Measurements from ENCODE around the gene SAMD4A.

Gene SAMD4A

DNA sequence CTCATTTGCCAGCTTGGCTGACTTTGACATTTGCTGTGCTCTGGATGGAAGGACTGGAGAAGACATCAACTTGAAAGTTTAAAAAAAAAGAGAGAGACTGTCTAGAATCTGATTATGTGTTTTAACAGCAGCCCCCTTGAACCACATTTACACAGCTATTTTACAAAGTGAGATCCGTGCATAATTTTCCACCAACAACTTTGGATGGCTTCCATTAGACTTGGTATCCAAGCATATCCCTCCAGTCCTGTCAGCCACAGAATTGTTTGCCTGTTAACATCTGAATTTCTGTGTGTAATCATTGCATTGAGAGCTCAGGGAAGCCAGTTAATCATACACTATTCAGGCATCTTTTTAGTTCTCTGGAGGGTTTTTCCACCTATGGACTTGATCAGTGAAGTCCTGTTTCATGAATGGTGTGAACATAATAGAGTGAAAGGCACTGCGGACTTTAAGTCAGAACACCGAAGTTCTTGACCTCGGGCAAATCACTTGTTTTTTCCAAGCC, 93.7 kb downstream of the SAMD4A start:
- no peaks in the 10 kb centered on the region for H3K9me3 ChIP-seq (ENCODE audit: control insufficient read depth, insufficient read depth, low read depth, low read length)

DNA sequence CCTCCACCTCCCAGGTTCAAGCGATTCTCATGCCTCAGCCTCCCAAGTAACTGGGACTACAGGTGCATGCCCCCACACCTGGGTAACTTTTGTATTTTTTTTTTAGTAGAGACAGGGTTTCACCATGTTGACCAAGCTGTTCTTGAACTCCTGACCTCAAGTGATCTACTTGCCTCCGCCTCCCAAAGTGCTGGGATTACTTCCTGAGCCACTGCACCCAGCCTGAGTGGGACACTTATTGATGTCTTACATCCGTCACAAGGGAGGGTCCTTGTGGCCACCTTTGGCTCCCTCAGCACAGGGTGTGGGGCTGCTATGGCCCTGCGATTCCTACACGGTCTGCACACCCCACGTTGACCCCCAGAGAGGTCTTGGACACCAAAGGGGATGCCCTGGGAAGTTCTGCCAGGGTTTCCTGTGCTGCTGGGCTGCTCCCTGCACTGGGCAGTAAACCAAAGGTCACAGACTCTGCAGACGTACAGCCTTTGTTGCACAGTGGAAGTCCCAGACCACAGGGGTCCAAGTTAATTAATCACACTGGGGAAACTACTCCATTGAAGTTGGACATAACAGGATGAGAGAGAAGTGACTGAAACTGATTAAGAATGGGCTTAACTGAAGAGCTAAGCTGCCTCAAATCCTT, 95.7 kb downstream of the SAMD4A start:
- H3K27ac ChIP-seq (ENCODE audit: low read depth, low read length): no peak overlapping the region
- H3K4me1 ChIP-seq (ENCODE audit: control insufficient read depth, insufficient read depth, low read length): peaks cover 5% of the 10 kb centered on the region; the same call in 1 of the 2 replicates
- H3K4me3 ChIP-seq (ENCODE audit: low read depth, low read length): no peak overlapping the region
- no peaks in the 10 kb centered on the region for H3K9me3 ChIP-seq (ENCODE audit: control insufficient read depth, insufficient read depth, low read depth, low read length)
- H3K9ac ChIP-seq (ENCODE audit: low read length): no peak overlapping the region
- H3K36me3 ChIP-seq (ENCODE audit: control insufficient read depth, insufficient read depth, low read length): no peaks in the 10 kb centered on the region
- no peaks in the 10 kb centered on the region for H3K27me3 ChIP-seq (ENCODE audit: control insufficient read depth, insufficient read depth, low read length)

More for the DNA sequence above, 93.7 kb downstream of the SAMD4A start:
- no peaks in the 10 kb centered on the region for H3K27me3 ChIP-seq (ENCODE audit: control insufficient read depth, insufficient read depth, low read length)
- peaks cover 5% of the 10 kb centered on the region; the same call in 1 of the 2 replicates for H3K4me1 ChIP-seq (ENCODE audit: control insufficient read depth, insufficient read depth, low read length)
- H3K4me3 ChIP-seq (ENCODE audit: low read depth, low read length): no peak overlapping the region
- H3K27ac ChIP-seq (ENCODE audit: low read depth, low read length): no peak overlapping the region
- no peaks in the 10 kb centered on the region for H3K36me3 ChIP-seq (ENCODE audit: control insufficient read depth, insufficient read depth, low read length)
- no peak overlapping the region for H3K9ac ChIP-seq (ENCODE audit: low read length)

DNA sequence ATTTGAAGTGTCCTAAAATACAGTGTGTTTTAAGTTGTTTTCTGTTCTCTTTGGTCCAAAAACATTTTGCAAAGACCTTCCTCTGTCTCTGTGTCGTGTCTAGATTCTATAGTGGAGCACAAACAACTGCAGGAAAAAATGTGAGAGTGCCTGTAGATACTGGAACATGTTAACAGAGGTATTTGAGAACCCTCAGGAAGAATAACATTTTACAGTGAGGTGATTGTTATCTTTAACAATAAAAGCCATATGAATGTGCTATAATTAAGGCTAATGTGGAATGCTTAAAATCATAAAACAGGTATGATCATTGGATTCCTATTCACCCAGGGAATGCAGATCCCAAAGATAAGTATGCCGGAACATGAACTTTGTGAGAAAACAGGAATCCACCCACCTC, 98.0 kb downstream of the SAMD4A start:
- H3K4me1 ChIP-seq (ENCODE audit: control insufficient read depth, insufficient read depth, low read length): peaks cover 9% of the 10 kb centered on the region; the same call in 1 of the 2 replicates
- H3K4me3 ChIP-seq (ENCODE audit: low read depth, low read length): no peak overlapping the region
- no peak overlapping the region for H3K9ac ChIP-seq (ENCODE audit: low read length)
- no peaks in the 10 kb centered on the region for H3K9me3 ChIP-seq (ENCODE audit: control insufficient read depth, insufficient read depth, low read depth, low read length)
- no peaks in the 10 kb centered on the region for H3K27me3 ChIP-seq (ENCODE audit: control insufficient read depth, insufficient read depth, low read length)
- H3K36me3 ChIP-seq (ENCODE audit: control insufficient read depth, insufficient read depth, low read length): no peaks in the 10 kb centered on the region
- no peak overlapping the region for H3K27ac ChIP-seq (ENCODE audit: low read depth, low read length)

DNA sequence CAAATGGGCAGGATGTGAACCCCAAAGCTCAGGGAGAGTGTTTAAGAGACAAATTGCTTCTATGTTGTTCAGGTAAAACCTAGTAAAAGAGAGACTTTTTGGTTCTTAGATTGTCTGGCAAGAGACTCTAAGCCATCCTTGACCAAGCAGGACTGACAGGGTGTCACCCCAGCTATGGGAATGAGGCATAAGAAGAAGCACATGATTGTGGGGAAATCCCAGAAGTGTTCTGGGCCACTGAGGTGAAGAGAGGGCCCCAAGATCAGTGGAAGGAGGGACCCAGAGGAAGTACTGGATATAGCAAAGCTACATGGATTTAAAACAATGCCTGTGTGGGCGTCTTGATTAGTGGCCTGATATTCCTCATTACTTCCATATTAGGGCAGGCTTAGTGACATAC, 99.0 kb downstream of the SAMD4A start:
- Histone ChIP-seq H3K27ac (ENCODE audit: low read depth, low read length) (no peak overlapping the region), H3K9me3 (ENCODE audit: control insufficient read depth, insufficient read depth, low read depth, low read length) (no peaks in the 10 kb centered on the region), H3K27me3 (ENCODE audit: control insufficient read depth, insufficient read depth, low read length) (no peaks in the 10 kb centered on the region), H3K4me1 (ENCODE audit: control insufficient read depth, insufficient read depth, low read length) (peaks cover 18% of the 10 kb centered on the region), H3K36me3 (ENCODE audit: control insufficient read depth, insufficient read depth, low read length) (no peaks in the 10 kb centered on the region), H3K4me3 (ENCODE audit: low read depth, low read length) (no peak overlapping the region), H3K9ac (ENCODE audit: low read length) (no peak overlapping the region)

DNA sequence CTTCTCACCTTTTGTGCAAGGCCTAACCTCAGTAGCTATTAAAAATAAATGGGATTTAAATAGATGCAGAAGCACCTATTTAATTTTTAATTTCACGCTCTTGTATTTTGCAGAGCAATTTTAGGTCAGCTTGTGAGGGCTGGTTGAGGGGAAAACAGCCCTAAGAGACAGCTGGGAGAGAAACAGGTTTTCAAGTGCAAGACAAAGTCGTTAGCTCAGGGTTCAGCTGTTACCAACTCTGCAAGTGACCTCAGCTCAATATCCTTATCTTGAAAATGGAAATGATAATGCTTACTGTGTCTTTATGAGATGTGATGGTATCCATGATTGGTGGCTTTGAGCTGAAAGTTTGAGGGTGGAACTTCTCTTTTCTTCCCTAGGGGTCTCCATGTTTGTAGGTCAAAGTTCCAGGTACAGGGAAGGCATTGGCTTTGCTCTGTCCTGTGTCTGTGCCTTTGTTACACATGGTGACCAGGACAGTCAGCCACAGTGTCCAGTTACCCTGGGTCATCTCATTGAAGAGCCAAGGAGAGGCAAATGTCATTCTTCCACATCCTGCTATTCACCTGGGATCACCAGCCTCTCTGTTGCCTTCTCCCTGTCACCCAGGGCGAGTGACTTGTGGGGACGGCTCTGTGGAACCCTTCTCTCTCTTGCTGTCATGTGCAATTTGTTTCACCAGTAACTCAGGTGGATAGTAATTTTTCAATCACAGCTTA, 100.3 kb downstream of the SAMD4A start:
- Histone ChIP-seq H3K9me3 (ENCODE audit: control insufficient read depth, insufficient read depth, low read depth, low read length) (no peaks in the 10 kb centered on the region), H3K4me1 (ENCODE audit: control insufficient read depth, insufficient read depth, low read length) (peaks cover 21% of the 10 kb centered on the region), H3K36me3 (ENCODE audit: control insufficient read depth, insufficient read depth, low read length) (no peaks in the 10 kb centered on the region), H3K27me3 (ENCODE audit: control insufficient read depth, insufficient read depth, low read length) (no peaks in the 10 kb centered on the region), H3K27ac (ENCODE audit: low read depth, low read length) (no peak overlapping the region), H3K4me3 (ENCODE audit: low read depth, low read length) (no peak overlapping the region), H3K9ac (ENCODE audit: low read length) (no peak overlapping the region)

DNA sequence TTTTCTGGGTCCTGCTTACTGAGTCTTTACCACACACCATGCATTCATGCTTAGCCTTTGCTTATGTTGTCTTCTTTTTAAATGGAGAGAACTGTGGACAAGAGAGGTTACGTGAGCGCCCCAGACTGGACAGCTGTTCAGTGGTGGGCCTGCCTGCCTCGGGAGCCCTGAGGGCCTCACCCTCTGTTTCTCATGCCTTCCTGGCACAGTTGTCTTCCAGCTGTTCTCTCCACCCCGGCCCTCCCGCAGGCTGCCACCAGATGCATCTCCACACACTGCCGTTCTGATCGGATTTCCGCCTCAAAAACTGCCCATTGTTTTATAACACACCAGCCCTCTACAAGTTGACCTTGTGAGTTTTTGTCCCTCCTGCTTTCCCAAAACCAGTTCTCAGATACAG, 100.8 kb downstream of the SAMD4A start:
- Histone ChIP-seq H3K27ac (ENCODE audit: low read depth, low read length) (no peak overlapping the region), H3K9me3 (ENCODE audit: control insufficient read depth, insufficient read depth, low read depth, low read length) (no peaks in the 10 kb centered on the region), H3K27me3 (ENCODE audit: control insufficient read depth, insufficient read depth, low read length) (no peaks in the 10 kb centered on the region), H3K4me1 (ENCODE audit: control insufficient read depth, insufficient read depth, low read length) (peaks cover 25% of the 10 kb centered on the region), H3K36me3 (ENCODE audit: control insufficient read depth, insufficient read depth, low read length) (no peaks in the 10 kb centered on the region), H3K9ac (ENCODE audit: low read length) (no peak overlapping the region), H3K4me3 (ENCODE audit: low read depth, low read length) (no peak overlapping the region)

DNA sequence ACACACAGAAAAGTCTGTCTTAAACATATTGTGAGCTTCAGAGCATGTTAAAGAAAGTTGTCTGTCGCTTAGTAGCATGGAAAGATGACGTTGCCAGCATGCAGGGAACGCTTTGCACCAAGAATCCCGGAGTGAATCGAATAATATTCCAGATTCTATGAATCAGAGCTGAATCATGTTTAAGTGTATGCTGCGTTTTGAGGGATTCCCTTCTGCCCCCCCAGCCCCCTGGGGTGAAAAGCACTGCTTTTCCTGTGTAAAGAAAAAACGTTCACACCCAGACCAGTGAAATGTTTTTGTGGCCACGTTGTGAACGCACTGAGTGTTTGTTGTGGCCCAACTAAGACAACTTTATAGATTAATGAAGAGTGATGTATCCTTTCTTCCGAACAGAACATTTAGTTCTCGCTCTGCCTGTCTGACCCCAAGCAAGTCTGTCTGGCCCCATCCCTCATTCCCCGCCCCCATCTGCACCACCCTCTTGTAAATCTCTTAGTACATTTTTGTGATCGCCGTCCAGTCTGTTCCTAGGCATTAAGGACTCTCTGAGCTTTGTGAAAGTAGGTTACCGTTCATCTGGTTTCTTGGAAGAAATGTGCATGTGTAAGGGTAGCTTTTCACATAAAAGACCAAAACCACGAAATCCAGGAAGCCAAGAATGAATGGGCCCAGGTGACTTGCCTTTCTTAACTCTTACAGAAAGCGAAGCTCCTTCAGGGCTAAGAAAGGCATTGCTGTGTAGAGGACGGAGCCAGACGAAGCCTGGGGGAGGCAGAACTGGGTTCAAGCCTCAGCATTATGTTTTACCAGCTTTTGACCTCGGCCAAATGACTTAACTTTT, 103.0 kb downstream of the SAMD4A start:
- Histone ChIP-seq H3K9ac (ENCODE audit: low read length) (no peak overlapping the region), H3K36me3 (ENCODE audit: control insufficient read depth, insufficient read depth, low read length) (no peaks in the 10 kb centered on the region), H3K4me3 (ENCODE audit: low read depth, low read length) (no peak overlapping the region), H3K27ac (ENCODE audit: low read depth, low read length) (no peak overlapping the region), H3K4me1 (ENCODE audit: control insufficient read depth, insufficient read depth, low read length) (peaks cover 45% of the 10 kb centered on the region), H3K27me3 (ENCODE audit: control insufficient read depth, insufficient read depth, low read length) (no peaks in the 10 kb centered on the region), H3K9me3 (ENCODE audit: control insufficient read depth, insufficient read depth, low read depth, low read length) (no peaks in the 10 kb centered on the region)

DNA sequence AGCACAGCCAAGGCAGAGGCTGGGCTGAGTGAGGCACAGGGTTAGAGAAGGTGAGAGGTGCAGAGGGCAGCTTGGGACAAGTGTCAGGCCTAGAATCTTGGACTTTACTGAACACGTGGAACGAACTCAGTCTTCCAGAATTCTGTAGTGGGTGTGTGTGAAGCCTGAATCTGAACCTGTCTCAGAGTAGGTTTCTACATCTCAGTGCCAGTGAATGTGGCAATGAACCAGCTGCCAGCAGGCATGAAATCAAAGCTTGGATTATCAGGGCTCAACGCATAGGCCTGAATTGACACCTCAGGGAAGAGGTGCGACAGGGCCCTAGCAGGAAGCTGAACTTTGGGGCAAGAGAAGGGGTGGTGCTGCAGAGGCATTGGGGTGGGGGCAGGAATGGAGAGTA, 104.6 kb downstream of the SAMD4A start:
- H3K27ac ChIP-seq (ENCODE audit: low read depth, low read length): no peak overlapping the region
- no peaks in the 10 kb centered on the region for H3K9me3 ChIP-seq (ENCODE audit: control insufficient read depth, insufficient read depth, low read depth, low read length)
- H3K9ac ChIP-seq (ENCODE audit: low read length): no peak overlapping the region
- no peak overlapping the region for H3K4me3 ChIP-seq (ENCODE audit: low read depth, low read length)
- H3K36me3 ChIP-seq (ENCODE audit: control insufficient read depth, insufficient read depth, low read length): no peaks in the 10 kb centered on the region
- H3K27me3 ChIP-seq (ENCODE audit: control insufficient read depth, insufficient read depth, low read length): no peaks in the 10 kb centered on the region
- H3K4me1 ChIP-seq (ENCODE audit: control insufficient read depth, insufficient read depth, low read length): peaks cover 57% of the 10 kb centered on the region

DNA sequence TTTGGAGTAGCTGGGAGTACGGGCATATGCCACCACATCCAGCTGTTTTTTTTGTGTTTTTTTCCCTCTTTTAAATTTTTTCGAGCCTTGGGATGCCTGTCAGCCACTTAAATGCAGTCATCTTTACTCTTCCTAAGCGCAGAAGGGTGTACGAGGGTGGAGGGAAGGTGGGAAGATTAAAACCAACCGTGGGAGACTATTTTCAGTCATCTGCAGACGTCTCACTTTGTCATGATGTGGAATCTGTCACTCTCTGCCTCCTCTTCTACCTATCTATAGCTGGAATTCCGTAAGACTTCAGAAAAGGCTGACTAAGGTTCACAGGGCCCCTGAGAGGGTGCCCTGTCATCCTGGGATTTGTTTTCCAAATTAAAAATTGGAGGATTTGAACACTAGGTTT, 105.3 kb downstream of the SAMD4A start:
- Histone ChIP-seq H3K9me3 (ENCODE audit: control insufficient read depth, insufficient read depth, low read depth, low read length) (no peaks in the 10 kb centered on the region), H3K4me1 (ENCODE audit: control insufficient read depth, insufficient read depth, low read length) (peaks cover 63% of the 10 kb centered on the region), H3K9ac (ENCODE audit: low read length) (no peak overlapping the region), H3K36me3 (ENCODE audit: control insufficient read depth, insufficient read depth, low read length) (no peaks in the 10 kb centered on the region), H3K4me3 (ENCODE audit: low read depth, low read length) (no peak overlapping the region), H3K27ac (ENCODE audit: low read depth, low read length) (no peak overlapping the region), H3K27me3 (ENCODE audit: control insufficient read depth, insufficient read depth, low read length) (no peaks in the 10 kb centered on the region)

DNA sequence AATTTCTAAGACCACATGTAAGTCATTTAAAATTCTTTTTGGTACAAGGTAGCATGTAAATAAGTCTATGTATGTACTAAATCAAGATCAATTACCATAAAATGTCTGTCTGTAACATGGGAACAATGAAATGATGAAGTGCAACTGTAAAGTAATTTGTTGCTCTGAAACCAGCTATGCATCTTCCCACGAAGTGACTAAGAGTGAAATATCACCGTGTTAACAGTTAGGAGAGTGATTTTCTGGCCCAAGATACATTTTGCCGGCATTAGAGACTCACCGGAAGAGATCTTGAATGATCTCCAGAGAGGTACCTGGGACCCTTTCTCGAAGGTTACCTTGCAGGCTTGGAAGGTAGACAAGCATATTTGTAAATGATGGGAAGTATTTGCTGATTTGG, 105.8 kb downstream of the SAMD4A start:
- H3K9ac ChIP-seq (ENCODE audit: low read length): no peak overlapping the region
- H3K27me3 ChIP-seq (ENCODE audit: control insufficient read depth, insufficient read depth, low read length): no peaks in the 10 kb centered on the region
- H3K4me3 ChIP-seq (ENCODE audit: low read depth, low read length): no peak overlapping the region
- peaks cover 68% of the 10 kb centered on the region for H3K4me1 ChIP-seq (ENCODE audit: control insufficient read depth, insufficient read depth, low read length)
- no peaks in the 10 kb centered on the region for H3K36me3 ChIP-seq (ENCODE audit: control insufficient read depth, insufficient read depth, low read length)
- no peaks in the 10 kb centered on the region for H3K9me3 ChIP-seq (ENCODE audit: control insufficient read depth, insufficient read depth, low read depth, low read length)
- H3K27ac ChIP-seq (ENCODE audit: low read depth, low read length): no peak overlapping the region
